ENCODE results near the gene XYLT1.

DNA sequence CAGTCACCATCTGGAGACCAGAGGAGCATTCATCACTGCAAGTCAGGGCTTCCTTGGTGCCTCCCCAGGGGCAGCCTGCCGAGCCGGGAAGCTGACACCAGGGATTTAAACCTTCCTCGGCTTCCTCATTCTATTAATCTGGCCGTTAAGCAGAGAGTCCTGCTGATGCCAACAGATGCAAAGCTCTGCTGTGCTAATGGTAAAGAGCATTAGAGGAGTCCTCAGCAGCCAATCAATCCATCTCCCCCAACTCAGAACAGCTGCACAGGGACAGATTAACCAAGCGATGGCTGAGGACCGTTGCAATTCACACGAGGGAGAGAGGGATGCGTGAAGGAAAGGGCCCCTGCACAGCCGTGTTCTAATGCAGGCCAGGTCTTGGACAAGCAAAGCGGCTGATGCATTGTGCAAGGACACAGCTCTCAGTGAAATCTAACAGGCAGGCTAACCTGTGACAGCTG, 116.6 kb downstream of the XYLT1 start:
- no peak for TF ChIP-seq POLR2AphosphoS5 (IDR thresholded peaks at IDR 0.05; ENCODE audit: low read depth, low read length)
- TF ChIP-seq POLR2A (IDR thresholded peaks at IDR 0.05; ENCODE audit: low read depth, low read length): no peak
- no peak for TF ChIP-seq TAF1 (IDR thresholded peaks at IDR 0.05; ENCODE audit: low read depth, low read length)
- TF ChIP-seq SPI1 (IDR thresholded peaks at IDR 0.05; ENCODE audit: low read depth, low read length): no peak
- TF ChIP-seq POU2F2 (IDR thresholded peaks at IDR 0.05; ENCODE audit: low read depth, low read length): no peak
- no peak for TF ChIP-seq PAX5 (IDR thresholded peaks at IDR 0.05; ENCODE audit: insufficient read depth, low read length, severe bottlenecking)
